Nasal cavity respiratory epithelium epithelial cell of viscerocranial mucosa (primary cell): ENCODE data around the gene MED9. TPM values are rescaled to one million over a fixed set of nuclear protein-coding genes. Genes with fewer than 3 reads are reported as not detected.

ENCODE experiments used
- total RNA-seq: library from RNA; depleted of rRNA; stranded (reverse); fragments of >200 nt; gene quantifications from 2 replicates; pipeline ENCODE4 v1.2.3, GENCODE V29; 2014

The MED9 gene
- total RNA-seq: 7.9 and 11.1 TPM in 2 replicates

GRCh38 chr17:17476865-17477467 is at the start of gene MED9:
Gene MED9 (plus strand): TSS chr17:17477000. CDS start chr17:17477042, 42 bp downstream.

GRCh38 chr17:17496189-17497064 is 19.6 kb downstream of the MED9 start, which contains the start of gene RASD1:
Gene RASD1 (minus strand): TSS chr17:17496395. CDS start chr17:17496181, 214 bp downstream.

Other genes with a start within 250 kb of the MED9 start
- 49.6 and 62.1 TPM in 2 replicates for gene FLCN, start 239.8 kb upstream of the MED9 start, total RNA-seq
- 74.2 and 89.2 TPM in 2 replicates for gene COPS3, start 195.8 kb upstream of the MED9 start, total RNA-seq
- 1.0 and 1.2 TPM in 2 replicates for gene NT5M, start 173.6 kb upstream of the MED9 start, total RNA-seq
- 0.14 and 0.68 TPM in 2 replicates for gene RASD1, start 19.4 kb downstream of the MED9 start, total RNA-seq
- gene PEMT, start 114.7 kb downstream of the MED9 start, total RNA-seq: 30.3 and 31.4 TPM in 2 replicates
- 6.2 and 31.5 TPM in 2 replicates for gene RAI1, start 204.5 kb downstream of the MED9 start, total RNA-seq